ENCODE data around the gene TTLL5. TPM values are rescaled to one million over a fixed set of nuclear protein-coding genes. Genes with fewer than 3 reads are reported as not detected.

TTLL5 gene
- total and polyA plus RNA-seq, 9 of the 15 experiments (the other 6 are each of a cell fraction or from before 2014, with no cell fraction given): 4.1 to 18.9 (median 12.6) TPM

DNA sequence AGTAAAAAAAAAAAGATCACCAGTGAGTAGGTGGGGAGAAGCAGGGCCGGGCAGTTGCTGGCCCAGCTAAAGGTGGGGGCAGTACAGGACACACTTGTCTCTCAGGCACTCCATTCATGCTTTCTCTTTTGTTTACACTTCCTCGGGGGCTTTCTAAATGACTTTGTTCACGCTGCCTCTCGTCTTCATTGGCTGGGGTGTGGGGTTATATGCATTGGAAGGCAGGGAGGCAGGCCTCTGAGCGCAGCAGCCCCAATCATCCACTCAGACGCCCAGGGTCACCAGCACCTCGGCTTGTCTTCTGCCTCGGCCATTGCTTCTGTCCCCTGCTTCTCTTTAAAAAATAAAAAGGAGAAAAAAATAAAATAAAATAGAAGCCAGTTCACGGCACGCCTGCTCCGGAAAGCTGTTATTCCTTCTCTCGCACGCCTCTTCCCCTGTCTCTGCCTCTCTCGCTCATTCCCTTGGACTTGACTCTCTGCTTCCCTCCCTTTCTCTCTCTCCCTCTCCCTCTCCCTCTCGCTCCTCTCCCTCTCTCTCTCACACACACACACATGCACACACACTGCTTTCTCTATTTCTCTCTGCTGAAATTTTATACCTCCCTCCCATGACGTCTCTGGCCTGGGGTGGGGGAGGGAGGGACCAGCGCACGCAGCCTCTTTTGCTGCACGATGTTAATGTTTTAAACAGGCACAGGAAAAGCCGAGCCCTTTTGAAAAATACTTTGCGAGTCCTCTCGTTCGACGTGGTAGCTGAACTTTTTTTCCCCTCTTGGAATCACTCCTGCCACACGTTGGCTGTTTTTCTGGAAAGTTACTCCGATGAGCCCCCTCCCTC lies 320.6 kb downstream of the TTLL5 start, which contains the start of gene TGFB3 (continued):
- TF ChIP-seq, protein P1, sequence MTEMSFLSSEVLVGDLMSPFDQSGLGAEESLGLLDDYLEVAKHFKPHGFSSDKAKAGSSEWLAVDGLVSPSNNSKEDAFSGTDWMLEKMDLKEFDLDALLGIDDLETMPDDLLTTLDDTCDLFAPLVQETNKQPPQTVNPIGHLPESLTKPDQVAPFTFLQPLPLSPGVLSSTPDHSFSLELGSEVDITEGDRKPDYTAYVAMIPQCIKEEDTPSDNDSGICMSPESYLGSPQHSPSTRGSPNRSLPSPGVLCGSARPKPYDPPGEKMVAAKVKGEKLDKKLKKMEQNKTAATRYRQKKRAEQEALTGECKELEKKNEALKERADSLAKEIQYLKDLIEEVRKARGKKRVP (CRISPR knock-in tag; IDR thresholded peaks at IDR 0.05): no peak
- TF ChIP-seq SREBF1 (IDR thresholded peaks at IDR 0.05; ENCODE audit: borderline replicate concordance, low read depth, low read length) (no peak), C11orf30 (IDR thresholded peaks at IDR 0.05; ENCODE audit: low read depth) (no peak), ZKSCAN1 (IDR thresholded peaks at IDR 0.05; ENCODE audit: low read depth, low read length) (no peak), CHD4 (IDR thresholded peaks at IDR 0.05; ENCODE audit: insufficient read depth, insufficient replicate concordance, low read depth, low read length, poor library complexity, severe bottlenecking) (no peak), CREM (IDR thresholded peaks at IDR 0.05; ENCODE audit: low read depth) (peak; percentile 33; the same call in 1 of the 2 replicates), SMARCE1 (IDR thresholded peaks at IDR 0.05) (peak; percentile 35; the same call in 1 of the 2 replicates), ZNF584 (CRISPR knock-in tag; IDR thresholded peaks at IDR 0.05; ENCODE audit: low read depth) (no peak), MTA2 (IDR thresholded peaks at IDR 0.05; ENCODE audit: low read depth) (0 out of 2 replicates have a peak, but pooled peaks have one; percentile 29)
- TF ChIP-seq, protein P2, sequence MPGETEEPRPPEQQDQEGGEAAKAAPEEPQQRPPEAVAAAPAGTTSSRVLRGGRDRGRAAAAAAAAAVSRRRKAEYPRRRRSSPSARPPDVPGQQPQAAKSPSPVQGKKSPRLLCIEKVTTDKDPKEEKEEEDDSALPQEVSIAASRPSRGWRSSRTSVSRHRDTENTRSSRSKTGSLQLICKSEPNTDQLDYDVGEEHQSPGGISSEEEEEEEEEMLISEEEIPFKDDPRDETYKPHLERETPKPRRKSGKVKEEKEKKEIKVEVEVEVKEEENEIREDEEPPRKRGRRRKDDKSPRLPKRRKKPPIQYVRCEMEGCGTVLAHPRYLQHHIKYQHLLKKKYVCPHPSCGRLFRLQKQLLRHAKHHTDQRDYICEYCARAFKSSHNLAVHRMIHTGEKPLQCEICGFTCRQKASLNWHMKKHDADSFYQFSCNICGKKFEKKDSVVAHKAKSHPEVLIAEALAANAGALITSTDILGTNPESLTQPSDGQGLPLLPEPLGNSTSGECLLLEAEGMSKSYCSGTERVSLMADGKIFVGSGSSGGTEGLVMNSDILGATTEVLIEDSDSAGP (CRISPR knock-in tag; IDR thresholded peaks at IDR 0.05): no peak
- TF ChIP-seq, protein P3, sequence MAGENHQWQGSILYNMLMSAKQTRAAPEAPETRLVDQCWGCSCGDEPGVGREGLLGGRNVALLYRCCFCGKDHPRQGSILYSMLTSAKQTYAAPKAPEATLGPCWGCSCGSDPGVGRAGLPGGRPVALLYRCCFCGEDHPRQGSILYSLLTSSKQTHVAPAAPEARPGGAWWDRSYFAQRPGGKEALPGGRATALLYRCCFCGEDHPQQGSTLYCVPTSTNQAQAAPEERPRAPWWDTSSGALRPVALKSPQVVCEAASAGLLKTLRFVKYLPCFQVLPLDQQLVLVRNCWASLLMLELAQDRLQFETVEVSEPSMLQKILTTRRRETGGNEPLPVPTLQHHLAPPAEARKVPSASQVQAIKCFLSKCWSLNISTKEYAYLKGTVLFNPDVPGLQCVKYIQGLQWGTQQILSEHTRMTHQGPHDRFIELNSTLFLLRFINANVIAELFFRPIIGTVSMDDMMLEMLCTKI (IDR thresholded peaks at IDR 0.05; ENCODE audit: partially characterized antibody): no peak
